K562 (cell line): Measurements from ENCODE around the gene AWAT1. TPM values are rescaled to one million over a fixed set of nuclear protein-coding genes. Genes with fewer than 3 reads are reported as not detected.

Experiments used
- ATAC-seq: fragments of 200-7000 bp; cut with Tn5 transposase; 3 replicates; pipeline ENCODE4 v1.9.1; 2020; ENCODE audit warnings: moderate library complexity
- BruUV-seq: library from RNA; stranded (reverse); fragments of 400-500 nt; replicated peaks from 2 replicates; lab custom pipeline; 2021; lab: Mats Ljungman, UMichigan
- CTCF ChIA-PET: fragments of 300-600 bp; formaldehyde crosslinking; extraction: SDS; loops from one replicate; lab custom pipeline; 2021; ENCODE audit warnings: low intra/inter-chr PET ratio; lab: Yijun Ruan, JAX
- POLR2A ChIA-PET: fragments of 300-600, 350-650 bp; sonication (Branson Sonifier 250); formaldehyde crosslinking; extraction: SDS; loops from one replicate; lab custom pipeline; 2021; ENCODE audit warnings: antibody characterized with exemption, inconsistent platforms; lab: Yijun Ruan, JAX
- DNase-seq, 4 experiments: peaks; one replicate each; pipeline versions ENCODE4 v3.0.0 to v3.0.0-alpha.2; 2011 to 2018; ENCODE audit warnings: low spot score in 3 of 4, mixed read lengths in 3 of 4; ENCODE audit errors: extremely low read depth in 1 of 4
- FAIRE-seq: peaks from 2 replicates; lab custom pipeline; 2011; peaks lifted over from hg19 to GRCh38; lab: Jason Lieb, UNC
- H2AFZ ChIP-seq: 2 replicates; pipeline ENCODE4 v1.6.0; 2011; ENCODE audit warnings: low read depth, low read length, control low read depth, inconsistent platforms
- H3K27ac ChIP-seq: fragments of 200-600 bp; 3 replicates; pipeline ENCODE4 v1.8.0; 2011; ENCODE audit warnings: low read depth, mild to moderate bottlenecking, control low read depth, inconsistent platforms, low read length, moderate library complexity, mixed read lengths; ENCODE audit errors: extremely low read depth
- H3K27me3 ChIP-seq, 2 experiments: fragments of 300-600 bp in 1 of 2; 2 replicates in 1 of 2; 3 replicates in 1 of 2; pipeline versions ENCODE4 v1.6.0 to v1.8.0; 2011; ENCODE audit warnings: inconsistent platforms in 2 of 2, low read length in 2 of 2, mild to moderate bottlenecking in 1 of 2, mixed read lengths in 1 of 2, moderate library complexity in 1 of 2; ENCODE audit not compliant: control insufficient read depth in 2 of 2, insufficient read depth in 2 of 2
- H3K36me3 ChIP-seq: fragments of 300-600 bp; 3 replicates; pipeline ENCODE4 v1.8.0; 2011; ENCODE audit warnings: mild to moderate bottlenecking, low read length, inconsistent platforms; ENCODE audit not compliant: control insufficient read depth, insufficient read depth
- H3K4me1 ChIP-seq, 2 experiments: fragments of 200-600 bp in 1 of 2; replicated peaks in 1 of 2; 2 replicates in 1 of 2; 3 replicates in 1 of 2; pipeline versions ENCODE4 v1.5.1 to v1.8.0; 2011; ENCODE audit warnings: inconsistent platforms in 2 of 2, low read length in 2 of 2, mild to moderate bottlenecking in 1 of 2, mixed read lengths in 1 of 2, moderate library complexity in 1 of 2; ENCODE audit not compliant: control insufficient read depth in 2 of 2, insufficient read depth in 2 of 2
- H3K4me2 ChIP-seq: 2 replicates; pipeline ENCODE4 v1.6.1; 2011; ENCODE audit warnings: low read length, control low read depth, inconsistent platforms, mixed read lengths; ENCODE audit not compliant: insufficient read depth
- H3K4me3 ChIP-seq: fragments of 200-600 bp; sonication (generic), shearing (Covaris generic); 2 replicates; pipeline ENCODE4 v1.5.1; 2016; ENCODE audit warnings: control low read depth, inconsistent platforms
- H3K79me2 ChIP-seq: fragments of 200-600 bp; 3 replicates; pipeline ENCODE4 v1.8.0; 2011; ENCODE audit warnings: low read length, inconsistent platforms; ENCODE audit not compliant: control insufficient read depth, insufficient read depth
- H3K9ac ChIP-seq, 2 experiments: 2 replicates each; pipeline versions ENCODE4 v1.6.0 to v1.6.1; 2011; ENCODE audit warnings: low read depth in 2 of 2, low read length in 2 of 2, control low read depth in 1 of 2, inconsistent platforms in 1 of 2, mild to moderate bottlenecking in 1 of 2, mixed read lengths in 1 of 2; ENCODE audit not compliant: insufficient read depth in 1 of 2
- H3K9me1 ChIP-seq: one replicate; pipeline ENCODE4 v1.6.0; 2011; ENCODE audit warnings: inconsistent platforms, mild to moderate bottlenecking, low read length, moderate library complexity; ENCODE audit not compliant: control insufficient read depth, insufficient read depth
- H3K9me3 ChIP-seq: replicated peaks from 2 replicates; pipeline ENCODE4 v1.5.1; 2011; ENCODE audit warnings: low read depth, low read length, inconsistent platforms; ENCODE audit not compliant: control insufficient read depth, insufficient read depth
- H4K20me1 ChIP-seq: replicated peaks from 2 replicates; pipeline ENCODE4 v1.6.1; 2011; ENCODE audit warnings: low read length, inconsistent platforms, mixed read lengths; ENCODE audit not compliant: control insufficient read depth, insufficient read depth
- ATF3 ChIP-seq, 2 experiments: fragments of 450-650 bp in 1 of 2; sonication (generic) in 1 of 2; formaldehyde crosslinking in 1 of 2; IDR thresholded peaks in 1 of 2; conservative IDR thresholded peaks in 1 of 2; 2 replicates each; pipeline versions ENCODE4 v1.6.1 to v1.8.1; 2016 to 2023; ENCODE audit warnings: mild to moderate bottlenecking in 2 of 2, moderate library complexity in 2 of 2, inconsistent platforms in 1 of 2, missing genetic modification reagents in 1 of 2
- CEBPG ChIP-seq, 3 experiments: fragments of 200-800 bp in 1 of 3; sonication (Bioruptor generic) in 1 of 3; sonication (generic) in 1 of 3; formaldehyde crosslinking in 1 of 3; IDR thresholded peaks in 2 of 3; conservative IDR thresholded peaks in 1 of 3; 2 replicates each; pipeline versions ENCODE4 v1.6.1 to v1.8.0; 2016 to 2022; ENCODE audit warnings: missing compliant biosample characterization in 2 of 3, missing genetic modification characterization in 2 of 3, mild to moderate bottlenecking in 1 of 3, missing genetic modification reagents in 1 of 3
- FOSL1 ChIP-seq: fragments of 200-800 bp; sonication (Bioruptor generic); conservative IDR thresholded peaks from 2 replicates; pipeline ENCODE4 v1.6.1; 2016; ENCODE audit warnings: missing genetic modification characterization, missing compliant biosample characterization
- FOXP1 ChIP-seq: sonication (generic); formaldehyde crosslinking; IDR thresholded peaks from 2 replicates; pipeline ENCODE4 v1.8.0; 2022; ENCODE audit warnings: mild to moderate bottlenecking, missing genetic modification reagents
- MYNN ChIP-seq, 2 experiments: sonication (generic); formaldehyde crosslinking in 1 of 2; IDR thresholded peaks; 2 replicates each; pipeline versions ENCODE4 v1.5.0 to v1.6.1; 2016 to 2020; ENCODE audit warnings: antibody characterized with exemption in 1 of 2, missing genetic modification reagents in 1 of 2
- RNF2 ChIP-seq: sonication (generic); IDR thresholded peaks from 2 replicates; pipeline ENCODE4 v1.6.1; 2016
- ZBED1 ChIP-seq: IDR thresholded peaks from 2 replicates; pipeline ENCODE4 v1.6.1; 2014
- ZC3H11A ChIP-seq: IDR thresholded peaks from 2 replicates; pipeline ENCODE4 v1.6.1; 2012; ENCODE audit warnings: low read depth, low read length, improper control_type of control experiment
- ZNF217 ChIP-seq: sonication (generic); formaldehyde crosslinking; IDR thresholded peaks from 2 replicates; pipeline ENCODE4 v1.8.0; 2022; ENCODE audit warnings: mild to moderate bottlenecking, missing genetic modification reagents
- WGBS: fragments of 100-300 bp; shearing (Covaris generic); methylation state at CpG from one replicate; pipeline ENCODE4 v1.1.6; 2016; ENCODE audit warnings: low coverage, mixed read lengths; ENCODE audit not compliant: insufficient coverage; ENCODE audit errors: missing lambda C conversion rate; 5-methylcytosine and 5-hydroxymethylcytosine counted together
- in situ Hi-C: fragments of 300-500 bp; cut with MboI; formaldehyde crosslinking; loops from 4 replicates; pipeline ENCODE4 v1.15.0; 2018; ENCODE audit warnings: inconsistent platforms, mixed read lengths
- intact Hi-C: fragments of 100-400 bp; cut with micrococcal nuclease; formaldehyde crosslinking; loops from 2 replicates; pipeline ENCODE4 v1.14.2; 2022
- polyA plus RNA-seq, 8 experiments: library from polyadenylated mRNA; depleted of rRNA in 4 of 8; stranded (reverse) in 5 of 8; unstranded in 3 of 8; fragments of >200 nt; fragmentation: Nextera tagmentation in 2 of 8; fragmentation: Illumina TruSeq in 1 of 8; extraction: Ambion mirVana in 2 of 8; extraction: Trizol in 1 of 8; gene quantifications; 2 replicates each; pipeline versions ENCODE4 v1.2.1 to v1.2.3, GENCODE V29; 2011 to 2014; ENCODE audit warnings: inconsistent platforms in 1 of 8, missing spikeins in 1 of 8
- total RNA-seq, 7 experiments: library from RNA; depleted of rRNA in 6 of 7; stranded (reverse); fragments of >200 nt in 6 of 7; fragmentation: Illumina TruSeq in 2 of 7; extraction: Trizol in 2 of 7; gene quantifications; 2 replicates each; pipeline versions ENCODE4 v1.2.1 to v1.2.3, GENCODE V29; 2011 to 2021; ENCODE audit warnings: low replicate concordance in 1 of 7

Gene AWAT1
- total and polyA plus RNA-seq, 9 of the 15 experiments (the other 6 are each of a cell fraction or from before 2014, with no cell fraction given), result not detected

GRCh38 chrX:70252491-70252890 is 18.0 kb downstream of the AWAT1 start (continued):
- TF ChIP-seq ZNF217, result no peak
- TF ChIP-seq FOXP1 (CRISPR knock-in tag), result no peak
- TF ChIP-seq RNF2, result no peak
- no peak for TF ChIP-seq MYNN (IDR thresholded peaks at IDR 0.05)
- no peak for TF ChIP-seq MYNN (CRISPR knock-in tag; IDR thresholded peaks at IDR 0.05)
- no peak for TF ChIP-seq ZBED1
- TF ChIP-seq, all 486 proteins: peak for 0

- no peak overlapping the region for H3K9ac ChIP-seq
- H4K20me1 ChIP-seq, result no peaks in the 10 kb centered on the region; the same call in 1 of the 2 replicates
- DNase-seq, result no peak
- no peaks in the 10 kb centered on the region; a peak in 1 of 5 replicates for H3K4me1 ChIP-seq
- peaks cover 2 to 10% of the 10 kb centered on the region in 2 experiments; a peak in 4 of 5 replicates for H3K27me3 ChIP-seq
- BruUV-seq, result no TSS peak
- no peak overlapping the region for H3K27ac ChIP-seq
- H3K79me2 ChIP-seq, result no peaks in the 10 kb centered on the region
- no peak overlapping the region for H3K4me2 ChIP-seq
- in situ Hi-C loops (no loop called here), intact Hi-C loops (no loop called here)
- POLR2A ChIA-PET, result interaction anchor here (1.2 kb wide), 1 partner anchor 14 kb away, joined by 3 read pairs; no protein-coding TSS in a partner anchor
- TF ChIP-seq ZC3H11A (no peak), CEBPG (CRISPR knock-in tag; IDR thresholded peaks at IDR 0.05) (no peak), CEBPG (tag; conservative IDR thresholded peaks at IDR 0.05 in 1 of 2, IDR thresholded peaks at IDR 0.05 in 1 of 2) (peak in 1 of 2 experiments; percentile 69; a peak in 2 of 4 replicates), ATF3 (IDR thresholded peaks at IDR 0.05) (peak; percentile 70; the same call in 1 of the 2 replicates), ATF3 (CRISPR knock-in tag; conservative IDR thresholded peaks at IDR 0.05) (no peak), FOSL1 (tag) (peak; percentile 56)
- H3K36me3 ChIP-seq, result no peaks in the 10 kb centered on the region
- FAIRE-seq, result no peak
- CTCF ChIA-PET, result no interaction called here
- no peak for ATAC-seq
- no peaks in the 10 kb centered on the region for H3K9me3 ChIP-seq
- no peaks in the 10 kb centered on the region for H3K9me1 ChIP-seq
- H3K4me3 ChIP-seq, result no peak overlapping the region
- 9% methylated on average over 3 of the region's 3 CpGs for WGBS
- no peak overlapping the region for H2AFZ ChIP-seq
Observed at GRCh38 chrX:70253377-70254062, 19.1 kb downstream of the AWAT1 start.
